ENCODE results near the gene KRT15.
A peak's percentile ranks its signal among the peaks of the same experiment; 100 is the strongest.

KRT15 gene

GRCh38 chr17:41476866-41477815 lies 41.5 kb downstream of the KRT15 start:
- no peak for DNase-seq

GRCh38 chr17:41475421-41475820 lies 43.3 kb downstream of the KRT15 start:
- no peak for DNase-seq

DNA sequence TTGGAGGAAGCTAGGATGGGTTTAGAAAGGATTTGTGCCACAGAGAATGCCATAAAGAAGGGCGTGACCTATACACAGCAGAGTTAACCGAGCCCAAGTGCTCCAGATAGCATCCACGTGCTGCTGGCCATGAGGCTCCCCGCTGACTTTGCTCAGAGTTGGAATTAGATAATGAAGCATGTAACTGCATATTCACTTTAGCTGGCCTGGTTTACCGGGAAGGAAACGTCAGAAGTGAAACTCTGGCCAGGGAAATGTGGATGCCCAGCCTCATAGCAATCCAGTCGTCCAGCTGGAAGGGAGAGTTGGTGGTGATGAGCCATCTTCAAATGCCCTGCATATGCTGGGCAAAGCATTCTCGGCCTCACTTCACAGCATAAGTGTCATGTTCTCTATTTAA lies 43.8 kb downstream of the KRT15 start:
- DNase-seq: no peak

DNA sequence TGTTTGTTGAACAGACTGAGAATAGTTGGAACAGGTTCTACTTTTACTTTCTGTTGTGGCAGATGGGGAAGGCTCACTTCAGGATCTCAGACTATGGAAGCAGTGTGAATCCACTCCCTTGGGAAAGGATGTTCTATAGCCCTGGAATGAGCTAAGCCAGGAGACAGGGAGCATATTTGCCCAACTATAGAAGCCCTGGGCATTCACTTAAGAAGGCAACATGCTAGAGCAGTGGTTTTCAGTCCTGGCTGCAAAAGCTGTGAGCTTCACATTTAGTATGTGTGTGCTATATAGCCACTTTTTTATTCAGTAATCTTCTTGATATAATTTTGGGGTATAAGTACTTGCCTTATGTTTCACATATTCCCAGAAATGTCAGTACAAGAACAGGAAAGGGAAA lies 50.3 kb downstream of the KRT15 start:
- DNase-seq: no peak

- no peak for DNase-seq
These were observed 51.1 kb downstream of the KRT15 start for GRCh38 chr17:41467561-41467960.

DNA sequence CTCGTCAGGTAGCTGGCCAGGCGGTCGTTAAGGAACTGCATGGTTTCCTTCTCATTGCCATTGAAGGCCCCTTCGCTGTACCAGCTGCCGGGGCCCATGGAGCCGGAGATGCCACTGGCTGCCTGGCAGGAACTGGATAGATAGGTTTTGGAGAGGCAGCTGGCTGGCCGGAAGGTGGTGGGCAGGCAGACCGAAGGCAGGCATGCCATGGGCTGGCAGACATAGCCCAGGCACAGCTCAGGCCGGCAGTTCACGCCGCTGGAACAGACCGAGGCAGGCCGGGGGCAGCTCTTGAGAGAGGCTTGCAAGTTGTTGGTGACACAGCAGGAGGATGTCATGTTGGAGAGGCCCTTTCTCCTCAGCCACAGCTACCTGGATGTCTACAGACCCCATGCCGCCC lies 51.7 kb downstream of the KRT15 start, which contains the start of gene KRT32:
Gene KRT32, minus strand, starts transcription at position 399 of the 400 bp plus-strand sequence. Its CDS starts 61 bp downstream, at position 338.
- DNase-seq: no peak

DNA sequence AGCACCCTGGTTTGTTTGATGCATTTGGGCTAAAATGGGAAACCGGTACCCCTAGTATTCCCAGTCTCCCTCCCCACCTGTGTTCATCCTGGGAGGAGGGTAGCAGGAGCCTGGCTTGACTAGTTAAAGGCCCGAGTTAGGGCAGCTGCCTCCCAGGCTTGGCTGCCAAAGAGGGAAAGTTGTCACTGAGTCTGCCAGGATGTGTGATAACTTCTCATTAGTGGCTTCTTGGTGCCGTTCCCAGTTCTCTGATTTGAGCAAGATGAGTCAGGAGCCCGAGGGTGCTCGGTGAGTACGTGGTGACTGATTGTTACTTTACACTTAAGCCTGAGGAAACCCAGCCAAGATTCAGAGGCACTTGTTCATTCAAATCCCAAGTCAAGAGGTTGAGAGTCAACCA lies 54.0 kb downstream of the KRT15 start:
- DNase-seq: peak; percentile 71

DNA sequence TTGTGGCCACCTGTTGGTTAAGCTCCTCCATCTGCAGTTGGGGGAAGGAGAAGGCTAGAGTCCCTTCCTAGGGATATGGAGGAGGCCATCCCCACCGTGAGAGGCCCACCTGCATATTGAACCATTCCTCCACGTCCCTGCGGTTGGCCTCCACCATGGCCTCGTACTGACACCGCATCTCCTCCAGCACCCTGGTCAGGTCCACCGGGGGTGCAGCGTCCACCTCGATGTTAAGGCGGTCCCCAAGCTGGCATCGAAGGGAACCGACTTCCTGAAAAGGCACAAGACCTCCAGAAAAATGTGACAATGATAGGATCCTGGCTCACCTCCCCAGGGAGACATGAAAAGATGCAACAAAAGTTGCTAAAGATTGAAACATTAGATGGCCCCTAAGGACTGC lies 54.5 kb downstream of the KRT15 start:
- no peak for DNase-seq

- DNase-seq: no peak
These were observed 54.9 kb downstream of the KRT15 start for GRCh38 chr17:41463746-41464145.

Measured in NCI-H1105 (cell line).